Measurements from ENCODE around the gene ABO. TPM values are rescaled to one million over a fixed set of nuclear protein-coding genes. Genes with fewer than 3 reads are reported as not detected.

ABO gene
- total RNA-seq, 1 experiment from 2014 or later, result 0.15 TPM

- no peak overlapping the region for H3K4me3 Mint-ChIP-seq
- no peak for TF ChIP-seq ETV6 (CRISPR knock-in tag; IDR thresholded peaks at IDR 0.05)
- no peak for TF ChIP-seq SP1 (CRISPR knock-in tag; conservative IDR thresholded peaks at IDR 0.05)
- TF ChIP-seq MYBL2 (CRISPR knock-in tag; IDR thresholded peaks at IDR 0.05), result no peak
- TF ChIP-seq ZNF121 (CRISPR knock-in tag; IDR thresholded peaks at IDR 0.05), result no peak
- TF ChIP-seq TEAD1 (CRISPR knock-in tag; IDR thresholded peaks at IDR 0.05), result no peak
- no peak for TF ChIP-seq USF2 (CRISPR knock-in tag; IDR thresholded peaks at IDR 0.05)
- no peak for TF ChIP-seq NR3C1 (CRISPR knock-in tag; conservative IDR thresholded peaks at IDR 0.05; ENCODE audit: low read depth)
- no peak for TF ChIP-seq ZNF416 (CRISPR knock-in tag; IDR thresholded peaks at IDR 0.05)
- TF ChIP-seq EMX1 (CRISPR knock-in tag; IDR thresholded peaks at IDR 0.05), result no peak
- TF ChIP-seq ARID4B (CRISPR knock-in tag; IDR thresholded peaks at IDR 0.05; ENCODE audit: borderline replicate concordance), result no peak
- no peak for TF ChIP-seq ZBTB21 (CRISPR knock-in tag; IDR thresholded peaks at IDR 0.05; ENCODE audit: borderline replicate concordance)
- TF ChIP-seq OVOL2 (CRISPR knock-in tag; IDR thresholded peaks at IDR 0.05; ENCODE audit: borderline replicate concordance), result no peak
- TF ChIP-seq ZNF281 (CRISPR knock-in tag; IDR thresholded peaks at IDR 0.05), result no peak
- TF ChIP-seq ATF1 (CRISPR knock-in tag; IDR thresholded peaks at IDR 0.05), result no peak
- no peak for TF ChIP-seq E2F4 (CRISPR knock-in tag; IDR thresholded peaks at IDR 0.05; ENCODE audit: borderline replicate concordance, low read depth)
- TF ChIP-seq E2F5 (CRISPR knock-in tag; IDR thresholded peaks at IDR 0.05), result no peak
- H3K9me3 Mint-ChIP-seq, result no peaks in the 10 kb centered on the region
- no peak for ATAC-seq
- DNase-seq (ENCODE audit: low spot score), result no peak
- H3K27ac Mint-ChIP-seq, result no peak overlapping the region
- H3K27me3 Mint-ChIP-seq (ENCODE audit: low read depth), result peaks cover 10% of the 10 kb centered on the region; the same call in 1 of the 2 replicates
- CTCF ChIA-PET, result interaction anchor here (1.5 kb wide), 1 partner anchor 75 kb away, joined by 6 read pairs; no protein-coding TSS in a partner anchor
- peaks cover 11% of the 10 kb centered on the region for H3K4me1 Mint-ChIP-seq
- H3K36me3 Mint-ChIP-seq, result no peaks in the 10 kb centered on the region
- POLR2A ChIA-PET, result no interaction called here
Observed at GRCh38 chr9:133260334-133261102, 14.5 kb downstream of the ABO start.

Measured in WTC11 (cell line).